ENCODE results near the gene INPP5D. TPM values are rescaled to one million over a fixed set of nuclear protein-coding genes. Genes with fewer than 3 reads are reported as not detected.

INPP5D gene
- total RNA-seq, 1 donor from 2014 or later, result 8.9 TPM

- DNase-seq (ENCODE audit: low spot score in 2 of 2, unreplicated experiment in 2 of 2), result no peak
- Mint-ChIP-seq H3K36me3 (no peaks in the 10 kb centered on the region), H3K9me3 (no peaks in the 10 kb centered on the region), H3K27me3 (ENCODE audit: low read depth) (peaks cover 4% of the 10 kb centered on the region), H3K27ac (no peak overlapping the region), H3K4me3 (no peak overlapping the region), H3K4me1 (no peaks in the 10 kb centered on the region)
- no peak for TF ChIP-seq CTCF (IDR thresholded peaks at IDR 0.05; ENCODE audit: unreplicated experiment)
Measured at GRCh38 chr2:233226511-233227031, 166.4 kb downstream of the INPP5D start.

- Mint-ChIP-seq H3K36me3 (no peaks in the 10 kb centered on the region), H3K4me1 (no peaks in the 10 kb centered on the region), H3K9me3 (no peaks in the 10 kb centered on the region), H3K4me3 (no peak overlapping the region), H3K27me3 (ENCODE audit: low read depth) (peaks cover 1% of the 10 kb centered on the region), H3K27ac (no peak overlapping the region)
- DNase-seq (ENCODE audit: low spot score in 2 of 2, unreplicated experiment in 2 of 2), result no peak
- TF ChIP-seq CTCF (IDR thresholded peaks at IDR 0.05; ENCODE audit: unreplicated experiment), result no peak
Measured at GRCh38 chr2:233227346-233227978, 167.3 kb downstream of the INPP5D start.

- no peak for DNase-seq (ENCODE audit: low spot score in 2 of 2, unreplicated experiment in 2 of 2)
- no peak for TF ChIP-seq CTCF (IDR thresholded peaks at IDR 0.05; ENCODE audit: unreplicated experiment)
- H3K27ac Mint-ChIP-seq, result no peak overlapping the region
- H3K4me1 Mint-ChIP-seq, result no peaks in the 10 kb centered on the region
- no peak overlapping the region for H3K4me3 Mint-ChIP-seq
- no peaks in the 10 kb centered on the region for H3K9me3 Mint-ChIP-seq
- H3K36me3 Mint-ChIP-seq, result no peaks in the 10 kb centered on the region
- peaks cover 1% of the 10 kb centered on the region for H3K27me3 Mint-ChIP-seq (ENCODE audit: low read depth)
Measured at GRCh38 chr2:233228376-233228775, 168.2 kb downstream of the INPP5D start.

- H3K4me3 Mint-ChIP-seq, result no peak overlapping the region
- no peaks in the 10 kb centered on the region for H3K9me3 Mint-ChIP-seq
- no peak overlapping the region for H3K27ac Mint-ChIP-seq
- H3K4me1 Mint-ChIP-seq, result no peaks in the 10 kb centered on the region
- no peak for TF ChIP-seq CTCF (IDR thresholded peaks at IDR 0.05; ENCODE audit: unreplicated experiment)
- no peak for DNase-seq (ENCODE audit: low spot score in 2 of 2, unreplicated experiment in 2 of 2)
- no peaks in the 10 kb centered on the region for H3K36me3 Mint-ChIP-seq
- H3K27me3 Mint-ChIP-seq (ENCODE audit: low read depth), result no peaks in the 10 kb centered on the region
Measured at GRCh38 chr2:233233618-233234230, 173.6 kb downstream of the INPP5D start.

GRCh38 chr2:233234264-233234663 lies 174.1 kb downstream of the INPP5D start:
- no peak for TF ChIP-seq CTCF (IDR thresholded peaks at IDR 0.05; ENCODE audit: unreplicated experiment)
- Mint-ChIP-seq H3K9me3 (no peaks in the 10 kb centered on the region), H3K27ac (no peak overlapping the region), H3K36me3 (no peaks in the 10 kb centered on the region), H3K4me1 (no peaks in the 10 kb centered on the region), H3K27me3 (ENCODE audit: low read depth) (no peaks in the 10 kb centered on the region), H3K4me3 (no peak overlapping the region)
- no peak for DNase-seq (ENCODE audit: low spot score in 2 of 2, unreplicated experiment in 2 of 2)
